HG03521 (cell line): ENCODE measurements around the gene LRFN2.

Experiments
- ATAC-seq: cut with Tn5 transposase; IDR thresholded peaks from one replicate; pipeline ENCODE4 v1.9.1; 2021; ENCODE audit warnings: mild to moderate bottlenecking, moderate library complexity; ENCODE audit not compliant: unreplicated experiment

The LRFN2 gene

GRCh38 chr6:40408786-40409542 lies 178.2 kb downstream of the LRFN2 start:
- ATAC-seq: no peak

- no peak for ATAC-seq
These were observed 179.9 kb downstream of the LRFN2 start for GRCh38 chr6:40407239-40407638.

GRCh38 chr6:40406175-40406574 lies 181.0 kb downstream of the LRFN2 start:
- no peak for ATAC-seq

DNA sequence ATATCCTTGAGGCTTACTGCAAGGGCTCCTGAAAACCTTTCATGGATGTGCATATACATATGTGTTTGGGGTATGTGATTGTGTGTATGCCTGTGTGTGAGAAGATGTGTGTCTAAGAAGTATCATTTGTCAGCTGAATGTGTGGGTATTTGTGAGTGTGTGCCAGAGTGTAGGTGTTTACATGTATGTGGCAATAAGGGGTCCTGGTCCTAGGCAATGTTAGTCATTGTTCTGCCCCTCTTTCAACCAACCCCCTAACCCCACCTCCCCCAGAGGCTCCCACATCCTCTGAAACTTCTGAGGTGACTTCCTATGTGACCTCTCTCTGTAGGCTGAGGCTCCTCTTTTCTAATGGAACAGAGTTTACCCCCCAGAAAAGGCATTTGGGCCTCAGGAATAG lies 186.4 kb downstream of the LRFN2 start:
- no peak for ATAC-seq

- ATAC-seq: no peak
These were observed 187.2 kb downstream of the LRFN2 start for GRCh38 chr6:40399888-40400457.

- no peak for ATAC-seq
These were observed 188.2 kb downstream of the LRFN2 start for GRCh38 chr6:40398810-40399477.

DNA sequence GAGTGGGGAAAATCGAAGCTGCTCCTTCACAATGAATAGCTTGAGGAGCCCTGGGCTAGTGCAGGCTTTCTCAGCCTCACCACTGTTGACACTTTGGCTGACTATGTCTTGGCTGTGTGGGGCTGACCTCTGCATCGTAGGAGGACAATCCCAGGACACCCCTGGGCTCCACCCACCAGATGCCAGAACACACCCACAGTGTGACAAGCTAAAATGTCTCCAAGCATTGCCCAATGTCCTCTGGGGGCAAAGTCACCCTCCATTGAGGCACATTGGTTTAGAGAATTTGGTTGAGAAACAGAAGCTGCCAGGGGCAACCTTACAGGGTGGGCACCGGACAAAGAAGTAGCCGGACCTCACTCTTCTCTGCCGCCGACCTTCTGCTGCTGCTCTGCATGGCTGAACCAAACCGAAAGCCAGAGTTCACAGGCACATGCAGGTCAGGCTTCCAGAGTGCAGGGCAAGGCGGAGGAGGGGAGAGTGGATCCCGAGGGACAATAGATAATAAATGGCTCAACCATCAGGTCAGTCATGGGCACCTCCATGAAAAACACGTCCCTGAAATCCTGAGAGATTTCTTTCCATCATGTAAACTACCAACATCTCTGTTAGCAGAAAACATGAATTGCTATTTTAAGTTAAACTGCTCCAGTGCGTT lies 189.0 kb downstream of the LRFN2 start:
- no peak for ATAC-seq

- no peak for ATAC-seq
These were observed 189.7 kb downstream of the LRFN2 start for GRCh38 chr6:40397287-40398033.

DNA sequence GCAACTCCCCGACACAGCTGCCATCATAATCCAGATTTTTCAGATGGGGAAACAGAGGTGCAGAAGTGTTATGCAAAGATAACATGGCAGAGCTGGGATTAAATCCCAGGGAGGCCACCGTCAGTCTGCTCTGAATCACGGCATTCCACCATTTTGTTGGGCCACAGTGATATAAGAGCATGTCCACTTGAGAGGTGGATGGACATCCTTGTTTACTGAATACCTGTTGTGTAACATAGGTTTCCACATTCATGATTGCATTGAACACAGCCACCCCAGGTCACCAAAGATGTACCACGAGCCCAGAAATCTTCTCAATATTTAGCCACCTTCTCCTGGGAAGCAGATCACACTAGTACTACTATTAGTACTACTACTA lies 191.5 kb downstream of the LRFN2 start:
- ATAC-seq: no peak

DNA sequence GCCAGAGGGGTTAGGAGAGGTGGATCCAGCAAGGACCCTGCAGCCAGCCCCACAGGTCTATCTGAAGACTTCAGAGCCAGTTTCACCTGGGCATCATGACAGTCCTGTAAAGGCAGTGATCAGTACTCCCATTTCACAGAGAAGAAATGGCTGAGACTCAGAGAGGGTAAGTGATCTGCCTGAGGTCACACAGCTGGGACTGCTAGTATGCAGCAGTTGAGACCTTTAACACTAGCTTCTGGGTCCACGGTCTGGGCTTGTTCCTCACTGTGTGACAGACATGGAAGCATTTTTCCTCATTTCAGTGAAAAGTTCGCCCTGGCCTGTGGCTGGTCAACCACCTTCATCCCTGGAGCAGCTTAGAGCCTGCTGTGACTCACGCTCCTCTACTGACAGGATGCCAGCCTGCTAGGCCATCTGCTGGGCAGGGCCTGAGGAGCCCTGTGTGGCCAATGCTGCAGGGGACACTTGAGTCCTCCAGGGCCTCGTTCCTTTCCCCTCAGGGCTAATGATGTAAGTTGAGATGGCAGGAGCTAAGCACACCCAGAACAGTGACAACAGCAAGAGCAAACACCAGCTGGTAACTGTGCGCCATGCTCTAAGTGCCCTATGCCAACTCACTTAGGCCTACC lies 192.0 kb downstream of the LRFN2 start:
- no peak for ATAC-seq

DNA sequence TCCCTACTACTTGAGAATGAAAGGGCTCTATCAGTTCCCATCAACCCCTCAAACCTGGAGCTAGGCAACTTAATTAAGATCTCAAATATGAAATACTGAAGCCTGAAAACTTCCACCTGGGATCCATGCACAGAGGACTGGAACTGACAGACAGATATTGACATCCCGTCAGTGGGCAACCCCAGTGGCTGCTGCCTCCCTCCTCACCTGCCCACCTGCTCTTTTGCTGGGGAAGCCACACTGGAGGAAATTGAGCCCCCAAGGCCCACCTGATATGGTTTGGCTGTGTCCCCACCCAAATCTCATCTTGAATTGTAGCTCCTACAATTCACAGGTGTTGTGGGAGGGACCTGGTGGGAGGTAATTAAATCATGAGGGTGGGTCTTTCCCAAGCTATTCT lies 192.8 kb downstream of the LRFN2 start:
- ATAC-seq: no peak

GRCh38 chr6:40393641-40394040 lies 193.5 kb downstream of the LRFN2 start:
- no peak for ATAC-seq

GRCh38 chr6:40392589-40392988 lies 194.6 kb downstream of the LRFN2 start:
- no peak for ATAC-seq

DNA sequence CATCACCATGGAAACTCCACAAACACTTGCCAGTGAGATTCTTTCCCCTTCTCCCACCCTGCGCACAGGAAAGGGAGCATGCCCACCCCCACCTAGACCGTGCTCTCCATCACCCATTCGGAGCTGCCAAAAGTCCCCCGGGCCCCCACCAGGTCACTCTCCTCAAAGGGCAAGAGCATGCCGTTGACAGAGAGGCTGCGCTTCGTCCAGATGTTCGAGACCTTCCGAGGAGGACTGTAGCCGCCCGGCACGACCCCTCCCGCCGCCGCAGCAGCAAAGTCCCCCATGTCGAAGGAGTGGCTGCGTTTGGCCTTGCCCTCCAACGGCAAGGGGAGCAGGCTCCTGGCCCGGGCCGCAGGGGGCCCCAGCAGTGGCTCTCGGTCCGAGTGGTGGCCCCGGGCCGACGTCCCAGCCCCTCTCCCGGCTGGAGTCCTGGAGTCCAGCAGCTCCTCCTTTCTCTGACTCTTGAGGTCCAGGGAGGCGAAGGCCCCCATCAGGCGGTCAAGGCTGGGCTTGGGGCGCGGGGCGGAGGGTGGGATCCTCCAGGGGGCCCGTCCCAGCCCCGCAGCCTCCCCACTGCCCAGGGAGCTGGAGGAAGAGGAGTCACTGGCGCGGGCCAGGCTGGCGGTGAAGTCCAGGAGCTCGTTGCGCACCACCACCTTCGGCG lies 195.2 kb downstream of the LRFN2 start:
- no peak for ATAC-seq

- ATAC-seq: no peak
These were observed 196.1 kb downstream of the LRFN2 start for GRCh38 chr6:40391086-40391485.

DNA sequence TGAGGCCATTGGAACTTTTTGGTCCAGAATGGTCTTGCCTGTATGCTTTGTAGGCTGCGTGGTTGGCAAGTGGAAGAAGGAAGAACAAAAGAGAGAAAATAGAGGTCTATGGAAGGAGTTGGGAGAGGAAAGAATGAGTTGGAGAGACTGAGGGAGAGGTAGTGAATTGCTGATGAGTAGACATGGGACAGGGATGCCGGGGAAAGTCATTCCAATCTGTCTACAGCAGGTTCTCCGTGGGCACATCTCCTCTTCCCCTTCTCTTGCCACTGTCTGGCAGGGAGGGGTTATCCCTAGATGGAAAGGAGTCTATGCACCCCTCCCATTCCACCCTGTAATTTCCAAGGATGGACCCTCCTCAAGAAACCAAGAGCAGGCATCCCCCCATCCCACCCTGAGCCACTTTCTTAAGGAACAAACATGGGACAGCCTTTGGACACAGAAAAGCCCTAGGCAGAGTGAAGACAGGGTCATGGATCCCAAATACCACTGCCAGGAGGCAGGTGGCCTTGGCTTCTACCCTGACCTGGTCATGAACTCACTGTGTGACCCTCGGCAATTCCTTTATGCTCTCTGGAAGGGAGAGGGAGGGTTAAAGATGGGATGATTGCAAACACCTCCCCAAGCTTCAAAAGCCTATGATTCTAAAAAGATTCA lies 196.9 kb downstream of the LRFN2 start:
- no peak for ATAC-seq

DNA sequence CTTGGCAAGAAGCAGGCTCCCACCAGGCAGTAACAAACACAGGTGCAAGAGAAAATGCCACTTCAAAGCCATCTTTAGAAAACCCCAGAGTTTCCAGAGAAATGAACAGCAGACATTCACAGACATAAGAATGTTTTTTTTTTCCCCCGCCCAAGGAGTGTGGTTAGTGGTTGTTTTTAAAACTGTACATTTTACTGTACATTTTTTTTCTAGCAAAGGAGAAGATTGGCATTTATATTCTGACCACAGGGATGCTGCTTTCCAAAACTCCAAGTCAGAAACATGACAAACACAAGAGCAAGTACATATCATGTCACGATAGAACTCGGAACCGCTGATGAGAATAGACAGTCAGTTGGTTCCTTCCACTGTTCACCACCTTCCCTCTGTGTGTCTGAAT lies 197.9 kb downstream of the LRFN2 start:
- no peak for ATAC-seq

- no peak for ATAC-seq
These were observed 199.3 kb downstream of the LRFN2 start for GRCh38 chr6:40387871-40388264.

DNA sequence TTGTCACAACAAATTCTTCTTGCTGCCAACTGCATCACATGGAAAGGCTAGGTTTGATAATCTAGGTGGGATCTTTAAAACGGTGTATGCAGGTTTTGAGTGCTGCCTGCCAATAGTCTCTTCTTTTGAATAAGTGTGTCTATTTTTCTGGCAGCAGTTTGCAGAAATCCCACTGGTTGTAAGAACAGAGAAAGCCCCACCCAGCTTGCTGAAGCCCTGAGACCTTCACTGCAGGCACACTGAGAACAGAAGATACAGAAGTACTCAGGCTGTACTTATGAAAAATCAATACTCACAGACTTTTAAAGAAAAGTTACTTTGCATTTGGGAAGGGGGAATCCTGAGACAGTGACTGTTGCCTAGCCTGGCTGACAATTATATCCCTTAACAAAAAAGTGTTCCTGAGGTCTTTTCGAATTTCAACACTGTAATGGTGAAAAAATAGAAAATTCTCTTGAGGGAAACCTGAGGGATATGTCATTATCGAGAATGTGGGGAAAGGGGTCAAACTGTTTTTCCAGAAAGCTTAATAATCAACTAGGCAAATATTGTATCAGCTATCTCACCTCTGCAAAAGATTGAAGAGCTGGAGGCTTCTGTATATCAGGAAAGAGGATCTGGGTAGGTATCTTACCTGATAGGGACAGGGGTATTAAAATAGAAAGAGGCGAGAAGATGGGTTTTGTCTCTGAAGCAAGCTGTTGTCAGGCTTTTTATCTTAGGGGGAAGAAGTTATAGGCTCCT lies 199.9 kb downstream of the LRFN2 start:
- no peak for ATAC-seq
